Breast epithelium (tissue), 4 donors: ENCODE data around the gene MYO1B. TPM values are rescaled to one million over a fixed set of nuclear protein-coding genes. Genes with fewer than 3 reads are reported as not detected.

Experiments used
- DNase-seq, 2 donors: peaks; one replicate each; pipeline ENCODE4 v3.0.0-alpha.2; 2019; ENCODE audit warnings: low spot score in 2 of 2
- H3K27ac ChIP-seq, 2 donors: fragments of 200-600 bp; sonication (generic) in 1 of 2; one replicate each; pipeline ENCODE4 v1.5.1; 2016 to 2019; ENCODE audit warnings: mild to moderate bottlenecking in 1 of 2
- H3K27me3 ChIP-seq, 2 donors: fragments of 200-600 bp; sonication (generic) in 1 of 2; one replicate each; pipeline versions ENCODE4 v1.5.1 to v1.6.0; 2017 to 2019; ENCODE audit warnings: control low read depth in 1 of 2, mild to moderate bottlenecking in 1 of 2
- H3K36me3 ChIP-seq: fragments of 200-600 bp; one replicate; pipeline ENCODE4 v1.5.1; 2019
- H3K4me1 ChIP-seq, 2 donors: fragments of 200-600 bp; sonication (generic); one replicate each; pipeline ENCODE4 v1.5.1; 2016 to 2019; ENCODE audit warnings: control low read depth in 1 of 2
- H3K4me3 ChIP-seq, 3 donors: fragments of 200-600 bp; sonication (generic); 1 replicate in 2 of 3; 2 replicates in 1 of 3; pipeline ENCODE4 v1.5.1; 2016 to 2019; ENCODE audit warnings: mild to moderate bottlenecking in 3 of 3, moderate library complexity in 2 of 3
- H3K9me3 ChIP-seq, 2 donors: fragments of 200-600 bp; sonication (generic) in 1 of 2; one replicate each; pipeline ENCODE4 v1.5.1; 2016 to 2019; ENCODE audit warnings: control low read depth in 1 of 2
- CTCF ChIP-seq, 3 donors: fragments of 450-650 bp; IDR thresholded peaks; one replicate each; pipeline ENCODE4 v1.5.1; 2016 to 2017; ENCODE audit warnings: antibody characterized with exemption in 3 of 3, mild to moderate bottlenecking in 3 of 3, moderate library complexity in 3 of 3
- POLR2A ChIP-seq: fragments of 450-650 bp; IDR thresholded peaks from one replicate; pipeline ENCODE4 v1.6.1; 2016; ENCODE audit warnings: antibody characterized with exemption, mild to moderate bottlenecking, moderate library complexity
- POLR2AphosphoS5 ChIP-seq, 3 donors: sonication (generic); formaldehyde crosslinking; IDR thresholded peaks; one replicate each; pipeline ENCODE4 v1.6.1; 2017; ENCODE audit warnings: antibody characterized with exemption in 3 of 3
- intact Hi-C: fragments of 100-400 bp; cut with DNase I; formaldehyde crosslinking; loops from one replicate; pipeline ENCODE4 v1.15.1; 2023; ENCODE audit warnings: low total_unique reads
- total RNA-seq, 3 donors: library from RNA; depleted of rRNA; stranded (reverse); fragments of >200 nt; gene quantifications; one replicate each; pipeline ENCODE4 v1.1.0, GENCODE V29; 2016

The MYO1B gene
- total RNA-seq, 3 donors from 2014 or later: 34.1 to 73.9 (median 63.9) TPM

- no peak for DNase-seq
- intact Hi-C loops: no loop called here
- H3K4me3 ChIP-seq: no peak overlapping the region
- TF ChIP-seq POLR2A (no peak), CTCF (IDR thresholded peaks at IDR 0.05) (no peak), POLR2AphosphoS5 (IDR thresholded peaks at IDR 0.05) (no peak)
- no peaks in the 10 kb centered on the region for H3K4me1 ChIP-seq
- H3K36me3 ChIP-seq: no peaks in the 10 kb centered on the region
- no peaks in the 10 kb centered on the region for H3K9me3 ChIP-seq
- no peak overlapping the region for H3K27ac ChIP-seq
- no peaks in the 10 kb centered on the region for H3K27me3 ChIP-seq
These were observed 144.1 kb downstream of the MYO1B start for GRCh38 chr2:191389288-191389687.

GRCh38 chr2:191391171-191391570 is 146.0 kb downstream of the MYO1B start:
- DNase-seq: no peak
- intact Hi-C loops: no loop called here
- Histone ChIP-seq H3K9me3 (no peaks in the 10 kb centered on the region), H3K36me3 (no peaks in the 10 kb centered on the region), H3K27ac (no peak overlapping the region), H3K4me1 (no peaks in the 10 kb centered on the region), H3K4me3 (no peak overlapping the region), H3K27me3 (no peaks in the 10 kb centered on the region)
- TF ChIP-seq POLR2A (no peak), CTCF (IDR thresholded peaks at IDR 0.05) (no peak), POLR2AphosphoS5 (IDR thresholded peaks at IDR 0.05) (no peak)

GRCh38 chr2:191394043-191394442 is 148.8 kb downstream of the MYO1B start:
- Histone ChIP-seq H3K4me3 (no peak overlapping the region), H3K27me3 (no peaks in the 10 kb centered on the region), H3K9me3 (no peaks in the 10 kb centered on the region), H3K36me3 (no peaks in the 10 kb centered on the region), H3K4me1 (no peaks in the 10 kb centered on the region), H3K27ac (no peak overlapping the region)
- no peak for TF ChIP-seq POLR2AphosphoS5 (IDR thresholded peaks at IDR 0.05)
- no peak for TF ChIP-seq POLR2A
- no peak for TF ChIP-seq CTCF (IDR thresholded peaks at IDR 0.05)
- no peak for DNase-seq
- intact Hi-C loops: no loop called here

GRCh38 chr2:191396794-191397193 is 151.6 kb downstream of the MYO1B start:
- Histone ChIP-seq H3K4me1 (no peaks in the 10 kb centered on the region), H3K27me3 (no peaks in the 10 kb centered on the region), H3K36me3 (no peaks in the 10 kb centered on the region), H3K9me3 (no peaks in the 10 kb centered on the region), H3K27ac (no peak overlapping the region), H3K4me3 (no peak overlapping the region)
- no peak for DNase-seq
- TF ChIP-seq CTCF (IDR thresholded peaks at IDR 0.05): no peak
- TF ChIP-seq POLR2AphosphoS5 (IDR thresholded peaks at IDR 0.05): no peak
- TF ChIP-seq POLR2A: no peak
- intact Hi-C loops: no loop called here

GRCh38 chr2:191399601-191400000 is 154.4 kb downstream of the MYO1B start:
- Histone ChIP-seq H3K4me1 (no peaks in the 10 kb centered on the region), H3K36me3 (no peaks in the 10 kb centered on the region), H3K27ac (no peak overlapping the region), H3K27me3 (no peaks in the 10 kb centered on the region), H3K4me3 (no peak overlapping the region), H3K9me3 (no peaks in the 10 kb centered on the region)
- no peak for TF ChIP-seq POLR2A
- no peak for TF ChIP-seq POLR2AphosphoS5 (IDR thresholded peaks at IDR 0.05)
- no peak for TF ChIP-seq CTCF (IDR thresholded peaks at IDR 0.05)
- intact Hi-C loops: no loop called here
- no peak for DNase-seq
